ENCODE results near the gene CBX7. TPM values are rescaled to one million over a fixed set of nuclear protein-coding genes. Genes with fewer than 3 reads are reported as not detected.
A peak's percentile ranks its signal among the peaks of the same experiment; 100 is the strongest.

The CBX7 gene
- total and polyA plus RNA-seq, 8 donors: 17.2 to 44.0 (median 25.1) TPM

GRCh38 chr22:39090426-39091064 is 61.9 kb downstream of the CBX7 start:
- Histone ChIP-seq H3K27ac (no peak overlapping the region), H3K9me3 (no peaks in the 10 kb centered on the region), H3K27me3 (no peaks in the 10 kb centered on the region), H3K4me1 (no peaks in the 10 kb centered on the region), H3K4me3 (no peak overlapping the region), H3K36me3 (no peaks in the 10 kb centered on the region)
- DNase-seq (no peak), ATAC-seq (peak in 2 of 4 donors; percentile 30 to 43), FAIRE-seq (no peak)
- TF ChIP-seq, protein P1, sequence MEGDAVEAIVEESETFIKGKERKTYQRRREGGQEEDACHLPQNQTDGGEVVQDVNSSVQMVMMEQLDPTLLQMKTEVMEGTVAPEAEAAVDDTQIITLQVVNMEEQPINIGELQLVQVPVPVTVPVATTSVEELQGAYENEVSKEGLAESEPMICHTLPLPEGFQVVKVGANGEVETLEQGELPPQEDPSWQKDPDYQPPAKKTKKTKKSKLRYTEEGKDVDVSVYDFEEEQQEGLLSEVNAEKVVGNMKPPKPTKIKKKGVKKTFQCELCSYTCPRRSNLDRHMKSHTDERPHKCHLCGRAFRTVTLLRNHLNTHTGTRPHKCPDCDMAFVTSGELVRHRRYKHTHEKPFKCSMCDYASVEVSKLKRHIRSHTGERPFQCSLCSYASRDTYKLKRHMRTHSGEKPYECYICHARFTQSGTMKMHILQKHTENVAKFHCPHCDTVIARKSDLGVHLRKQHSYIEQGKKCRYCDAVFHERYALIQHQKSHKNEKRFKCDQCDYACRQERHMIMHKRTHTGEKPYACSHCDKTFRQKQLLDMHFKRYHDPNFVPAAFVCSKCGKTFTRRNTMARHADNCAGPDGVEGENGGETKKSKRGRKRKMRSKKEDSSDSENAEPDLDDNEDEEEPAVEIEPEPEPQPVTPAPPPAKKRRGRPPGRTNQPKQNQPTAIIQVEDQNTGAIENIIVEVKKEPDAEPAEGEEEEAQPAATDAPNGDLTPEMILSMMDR (IDR thresholded peaks at IDR 0.05): no peak
- 60 to 78% methylated on average over 14 to 15 of the region's 15 CpGs for WGBS, 2 donors
- intact Hi-C loops (cut with DNase I): loop anchor here in 1 of 3 donors (10.0 kb wide), 1 partner anchor 584 kb away; no protein-coding TSS in a partner anchor

DNA sequence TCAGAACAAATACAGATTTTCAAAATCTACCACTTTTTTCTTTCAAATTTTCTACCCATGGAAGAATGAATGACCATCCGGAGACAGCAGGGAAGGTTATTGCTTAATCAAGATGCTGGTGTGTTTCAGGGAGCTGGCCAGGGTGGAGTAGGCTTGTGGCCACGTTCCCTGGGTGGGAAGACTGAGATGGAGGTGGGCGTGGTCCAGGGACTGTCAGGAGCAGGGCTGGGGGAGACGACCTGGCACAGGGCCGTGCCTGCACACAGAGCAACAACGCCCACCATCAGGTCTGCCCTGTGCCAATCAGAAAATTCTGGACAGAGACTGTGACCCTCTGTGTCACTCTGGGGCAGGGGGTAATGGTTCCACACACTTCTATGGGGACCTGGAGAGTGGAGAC is 62.6 kb downstream of the CBX7 start:
- H3K4me1 ChIP-seq: no peaks in the 10 kb centered on the region
- no peaks in the 10 kb centered on the region for H3K9me3 ChIP-seq
- FAIRE-seq (no peak), DNase-seq (no peak), ATAC-seq (no peak)
- no peak overlapping the region for H3K27ac ChIP-seq
- no peaks in the 10 kb centered on the region for H3K36me3 ChIP-seq
- WGBS, 2 donors: 60% methylated on average over 6 of the region's 6 CpGs
- no peaks in the 10 kb centered on the region for H3K27me3 ChIP-seq
- intact Hi-C loops (cut with DNase I): loop anchor here in 1 of 3 donors (10.0 kb wide), 1 partner anchor 585 kb away; no protein-coding TSS in a partner anchor
- TF ChIP-seq, protein P1 (IDR thresholded peaks at IDR 0.05): no peak
- H3K4me3 ChIP-seq: no peak overlapping the region

GRCh38 chr22:39088685-39089032 is 63.8 kb downstream of the CBX7 start:
- H3K4me1 ChIP-seq: no peaks in the 10 kb centered on the region
- intact Hi-C loops (cut with DNase I): no loop called here
- 77 to 86% methylated on average over 5 of the region's 5 CpGs for WGBS, 2 donors

DNA sequence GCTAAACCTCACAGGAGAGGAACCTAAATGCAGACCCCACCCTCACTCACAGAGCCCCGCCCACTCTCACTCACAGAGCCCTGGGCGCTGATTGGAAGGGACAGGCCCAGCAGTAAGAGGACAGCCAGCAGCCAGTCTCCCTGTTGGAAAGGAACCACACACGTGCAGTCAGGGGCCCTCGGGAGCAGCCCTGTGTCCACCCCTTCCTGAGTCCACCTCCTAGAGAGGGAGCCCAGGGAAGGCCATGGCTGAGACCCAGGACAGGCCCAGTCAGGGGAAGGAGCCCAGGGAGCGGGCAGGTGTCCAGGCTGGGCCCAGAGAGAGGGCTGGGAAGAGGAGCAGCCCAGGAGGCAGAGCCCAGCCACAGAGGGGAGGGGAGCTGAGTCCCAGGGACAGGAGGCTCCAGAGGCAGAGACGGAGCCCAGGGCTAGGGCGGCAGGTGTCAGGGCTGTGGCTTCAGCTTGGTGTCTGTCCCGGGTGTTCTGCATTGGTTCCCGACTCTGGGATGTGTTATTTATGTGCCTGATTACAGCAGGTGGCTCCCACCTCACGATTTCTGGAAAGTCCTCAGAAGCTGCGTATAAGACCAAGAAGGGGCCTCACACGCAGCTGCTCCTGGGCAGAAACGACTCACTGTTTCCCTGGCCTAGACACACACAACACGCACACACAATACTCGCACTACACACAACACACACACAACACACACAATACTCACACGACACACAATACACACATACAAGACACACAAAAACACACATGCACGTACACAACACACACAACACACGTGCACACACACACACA is 64.4 kb downstream of the CBX7 start:
- ATAC-seq (peak in 3 of 4 donors; percentile 40 to 74 (median 57)), FAIRE-seq (no peak), DNase-seq (peak in 1 of 6 donors; percentile 15)
- no peaks in the 10 kb centered on the region for H3K27me3 ChIP-seq
- TF ChIP-seq, protein P1 (IDR thresholded peaks at IDR 0.05): no peak
- intact Hi-C loops (cut with DNase I): no loop called here
- no peaks in the 10 kb centered on the region for H3K9me3 ChIP-seq
- 61% methylated on average over 17 to 18 of the region's 18 CpGs for WGBS, 2 donors
- H3K4me3 ChIP-seq: no peak overlapping the region
- no peaks in the 10 kb centered on the region for H3K4me1 ChIP-seq
- no peak overlapping the region for H3K27ac ChIP-seq
- H3K36me3 ChIP-seq: no peaks in the 10 kb centered on the region

More at GRCh38 chr22:39088685-39089032, 63.8 kb downstream of the CBX7 start:
- no peak for ATAC-seq
- no peak for DNase-seq
- no peaks in the 10 kb centered on the region for H3K9me3 ChIP-seq
- H3K27ac ChIP-seq: no peak overlapping the region
- H3K27me3 ChIP-seq: no peaks in the 10 kb centered on the region
- no peak overlapping the region for H3K4me3 ChIP-seq
- FAIRE-seq: no peak
- TF ChIP-seq, protein P1 (IDR thresholded peaks at IDR 0.05): no peak
- H3K36me3 ChIP-seq: no peaks in the 10 kb centered on the region

GRCh38 chr22:39087098-39087497 is 65.4 kb downstream of the CBX7 start:
- ATAC-seq (no peak), DNase-seq (no peak), FAIRE-seq (no peak)
- TF ChIP-seq, protein P1 (IDR thresholded peaks at IDR 0.05): no peak
- Histone ChIP-seq H3K4me1 (no peaks in the 10 kb centered on the region), H3K27ac (no peak overlapping the region), H3K4me3 (no peak overlapping the region), H3K9me3 (no peaks in the 10 kb centered on the region), H3K27me3 (no peaks in the 10 kb centered on the region), H3K36me3 (no peaks in the 10 kb centered on the region)
- intact Hi-C loops (cut with DNase I): no loop called here
- WGBS, 2 donors: 76 to 85% methylated on average over 6 of the region's 6 CpGs
